ENCODE results near the gene TBX1. TPM values are rescaled to one million over a fixed set of nuclear protein-coding genes. Genes with fewer than 3 reads are reported as not detected.

Gene TBX1
- total RNA-seq, 1 donor from 2014 or later: 5.9 TPM

DNA sequence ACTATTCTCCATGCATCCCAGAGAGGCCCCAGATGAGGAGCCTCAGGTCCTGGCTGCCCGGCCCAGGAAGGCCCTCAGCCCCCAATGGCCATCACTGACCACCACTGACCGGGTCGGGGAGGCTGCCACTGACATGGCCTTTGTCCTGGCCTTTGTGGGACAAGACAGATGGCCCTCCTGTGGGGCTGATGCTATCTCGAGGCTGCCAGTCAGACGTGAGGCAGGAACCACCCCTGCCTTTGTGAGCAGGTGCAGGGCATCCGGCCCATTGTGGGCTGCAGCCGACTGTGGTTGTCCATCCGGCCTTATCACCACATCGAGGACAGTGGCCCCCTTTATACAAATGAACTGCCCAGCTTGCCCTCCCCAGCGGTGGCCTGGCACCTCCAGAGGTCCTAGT lies 31.7 kb upstream of the TBX1 start:
- TF ChIP-seq, protein P1, sequence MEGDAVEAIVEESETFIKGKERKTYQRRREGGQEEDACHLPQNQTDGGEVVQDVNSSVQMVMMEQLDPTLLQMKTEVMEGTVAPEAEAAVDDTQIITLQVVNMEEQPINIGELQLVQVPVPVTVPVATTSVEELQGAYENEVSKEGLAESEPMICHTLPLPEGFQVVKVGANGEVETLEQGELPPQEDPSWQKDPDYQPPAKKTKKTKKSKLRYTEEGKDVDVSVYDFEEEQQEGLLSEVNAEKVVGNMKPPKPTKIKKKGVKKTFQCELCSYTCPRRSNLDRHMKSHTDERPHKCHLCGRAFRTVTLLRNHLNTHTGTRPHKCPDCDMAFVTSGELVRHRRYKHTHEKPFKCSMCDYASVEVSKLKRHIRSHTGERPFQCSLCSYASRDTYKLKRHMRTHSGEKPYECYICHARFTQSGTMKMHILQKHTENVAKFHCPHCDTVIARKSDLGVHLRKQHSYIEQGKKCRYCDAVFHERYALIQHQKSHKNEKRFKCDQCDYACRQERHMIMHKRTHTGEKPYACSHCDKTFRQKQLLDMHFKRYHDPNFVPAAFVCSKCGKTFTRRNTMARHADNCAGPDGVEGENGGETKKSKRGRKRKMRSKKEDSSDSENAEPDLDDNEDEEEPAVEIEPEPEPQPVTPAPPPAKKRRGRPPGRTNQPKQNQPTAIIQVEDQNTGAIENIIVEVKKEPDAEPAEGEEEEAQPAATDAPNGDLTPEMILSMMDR (IDR thresholded peaks at IDR 0.05; ENCODE audit: unreplicated experiment): no peak
- DNase-seq (ENCODE audit: low spot score, unreplicated experiment): no peak
- Mint-ChIP-seq H3K36me3 (ENCODE audit: insufficient read depth) (no peaks in the 10 kb centered on the region), H3K27me3 (peaks cover 51% of the 10 kb centered on the region), H3K27ac (no peak overlapping the region), H3K9me3 (ENCODE audit: low read depth) (no peaks in the 10 kb centered on the region), H3K4me3 (ENCODE audit: low read depth) (no peak overlapping the region), H3K4me1 (ENCODE audit: low read depth) (peaks cover 4% of the 10 kb centered on the region)

DNA sequence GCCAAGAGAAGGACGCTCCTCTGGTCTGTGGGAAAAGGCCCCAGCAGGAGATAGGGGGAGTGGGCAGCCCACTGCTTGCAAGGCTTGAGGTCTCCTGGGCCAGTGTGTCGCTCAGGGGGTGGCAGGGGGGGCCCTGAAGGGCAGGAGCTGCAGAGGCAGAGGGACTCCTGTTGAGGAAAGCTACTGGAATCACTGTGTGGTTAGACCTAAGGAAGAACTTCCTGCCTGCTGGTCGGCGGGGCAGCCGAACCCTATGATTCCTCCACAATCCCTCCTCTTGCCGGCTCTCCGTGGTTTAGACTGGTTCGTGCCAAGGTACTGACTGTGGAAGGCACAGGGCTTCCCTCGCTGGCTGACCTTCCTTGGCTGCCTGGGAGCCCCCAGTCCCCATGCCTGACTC lies 31.1 kb upstream of the TBX1 start:
- TF ChIP-seq, protein P1 (IDR thresholded peaks at IDR 0.05; ENCODE audit: unreplicated experiment): no peak
- no peak for DNase-seq (ENCODE audit: low spot score, unreplicated experiment)
- peaks cover 52% of the 10 kb centered on the region for H3K27me3 Mint-ChIP-seq
- H3K4me1 Mint-ChIP-seq (ENCODE audit: low read depth): peaks cover 4% of the 10 kb centered on the region
- no peaks in the 10 kb centered on the region for H3K36me3 Mint-ChIP-seq (ENCODE audit: insufficient read depth)
- no peak overlapping the region for H3K4me3 Mint-ChIP-seq (ENCODE audit: low read depth)
- H3K9me3 Mint-ChIP-seq (ENCODE audit: low read depth): no peaks in the 10 kb centered on the region
- H3K27ac Mint-ChIP-seq: no peak overlapping the region

DNA sequence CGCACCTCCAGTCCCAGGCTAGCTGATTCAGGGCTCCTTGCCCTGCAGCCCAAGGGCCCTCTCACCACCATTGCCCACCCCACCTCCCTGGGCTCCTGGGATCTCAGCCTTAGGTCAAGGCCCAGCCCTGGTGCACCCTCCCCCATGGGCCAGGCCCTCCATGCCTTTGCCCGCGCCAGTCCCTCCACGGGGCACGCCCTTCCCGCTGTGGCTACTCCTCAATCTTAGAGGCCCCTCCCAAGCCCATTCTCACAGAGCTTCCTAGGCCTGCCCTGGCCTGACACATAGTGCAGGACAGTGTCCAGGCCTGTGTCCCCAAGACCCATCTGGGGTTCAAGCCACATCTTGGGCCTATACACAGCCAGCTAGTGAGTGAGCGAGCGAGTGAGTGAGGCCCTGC lies 30.4 kb upstream of the TBX1 start:
- DNase-seq (ENCODE audit: low spot score, unreplicated experiment): no peak
- Mint-ChIP-seq H3K4me3 (ENCODE audit: low read depth) (no peak overlapping the region), H3K9me3 (ENCODE audit: low read depth) (no peaks in the 10 kb centered on the region), H3K27ac (peak overlapping the region; percentile 33), H3K4me1 (ENCODE audit: low read depth) (peaks cover 4% of the 10 kb centered on the region), H3K36me3 (ENCODE audit: insufficient read depth) (no peaks in the 10 kb centered on the region), H3K27me3 (peaks cover 45% of the 10 kb centered on the region)
- TF ChIP-seq, protein P1 (IDR thresholded peaks at IDR 0.05; ENCODE audit: unreplicated experiment): no peak

DNA sequence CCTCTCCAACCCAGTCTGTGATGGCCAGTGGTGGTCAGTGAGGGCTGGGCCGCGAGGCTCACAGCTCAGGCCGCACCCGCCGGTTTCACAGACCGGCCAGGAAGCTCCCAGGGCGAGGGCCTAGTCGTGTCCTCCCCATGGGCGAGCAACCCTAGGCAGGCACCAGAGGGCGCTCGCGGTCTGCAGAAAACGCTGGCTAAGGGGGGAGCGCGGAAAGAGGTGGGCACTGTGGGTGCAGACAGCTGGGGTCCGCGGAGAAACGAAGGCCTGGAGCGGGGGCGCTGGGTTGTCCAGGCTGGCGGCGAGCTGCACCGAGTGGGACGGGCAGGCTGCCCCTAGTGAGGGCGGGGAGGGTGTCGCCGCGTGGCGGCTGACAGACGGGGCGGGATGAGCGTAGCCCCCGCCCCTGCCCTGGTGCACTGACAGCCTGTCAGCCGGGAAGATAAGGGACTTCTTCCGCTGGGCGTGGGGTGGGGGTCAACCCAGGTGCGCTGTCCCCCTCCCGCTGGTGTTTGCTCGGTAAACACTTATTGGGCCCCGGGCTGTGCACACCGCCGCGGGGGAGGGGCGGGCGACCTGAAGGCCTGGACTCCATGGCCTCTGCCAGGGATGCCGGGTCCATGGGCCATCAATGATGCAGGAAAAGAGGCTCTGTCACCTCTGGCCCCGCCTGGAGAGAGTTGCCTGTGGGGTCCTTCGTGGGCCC lies 29.8 kb upstream of the TBX1 start:
- peak; percentile 93 for DNase-seq (ENCODE audit: low spot score, unreplicated experiment)
- no peaks in the 10 kb centered on the region for H3K36me3 Mint-ChIP-seq (ENCODE audit: insufficient read depth)
- no peak overlapping the region for H3K4me3 Mint-ChIP-seq (ENCODE audit: low read depth)
- H3K27me3 Mint-ChIP-seq: peaks cover 39% of the 10 kb centered on the region
- peak overlapping the region; percentile 49 for H3K27ac Mint-ChIP-seq
- TF ChIP-seq, protein P1 (IDR thresholded peaks at IDR 0.05; ENCODE audit: unreplicated experiment): peak; percentile 95
- H3K4me1 Mint-ChIP-seq (ENCODE audit: low read depth): peaks cover 4% of the 10 kb centered on the region
- H3K9me3 Mint-ChIP-seq (ENCODE audit: low read depth): no peaks in the 10 kb centered on the region

DNA sequence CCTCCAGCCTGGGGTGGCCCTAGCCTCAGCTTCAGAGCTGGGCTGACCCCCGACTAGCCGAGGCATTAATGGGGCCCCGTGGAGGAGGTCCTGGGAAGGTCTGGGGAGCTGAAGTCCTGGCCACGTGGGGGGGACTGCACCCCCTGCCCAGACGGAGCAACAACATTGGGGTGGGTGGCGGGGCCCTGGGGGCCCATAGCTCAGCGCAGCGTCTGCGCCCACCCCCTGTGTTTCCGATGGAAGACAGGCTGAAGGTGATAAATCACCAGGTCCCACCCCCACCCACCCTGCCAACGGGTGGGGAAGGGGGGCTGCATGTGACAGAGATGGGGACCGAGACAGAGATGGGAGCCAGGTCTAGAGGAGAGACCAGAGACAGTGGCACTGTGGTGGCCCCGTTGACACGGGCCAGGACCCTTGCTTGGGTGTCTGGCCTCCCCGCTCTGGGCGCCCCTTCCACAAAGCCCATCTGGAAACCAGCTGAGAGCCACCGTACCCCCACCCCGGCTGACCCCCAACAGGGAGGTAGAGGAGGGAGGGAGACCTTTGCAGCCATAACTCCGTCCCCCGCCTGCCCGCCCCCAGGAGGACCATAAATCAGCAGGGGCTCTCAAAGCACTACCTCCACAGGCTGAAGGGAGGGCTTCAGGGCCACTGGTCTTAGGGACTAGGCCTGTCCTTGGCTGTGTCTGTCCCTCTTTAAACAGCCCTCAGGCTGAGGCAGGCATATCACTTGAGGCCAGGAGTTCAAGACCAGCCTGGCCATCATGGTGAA lies 29.0 kb upstream of the TBX1 start:
- Mint-ChIP-seq H3K36me3 (ENCODE audit: insufficient read depth) (no peaks in the 10 kb centered on the region), H3K9me3 (ENCODE audit: low read depth) (no peaks in the 10 kb centered on the region), H3K27ac (peak overlapping the region; percentile 49), H3K27me3 (peaks cover 34% of the 10 kb centered on the region), H3K4me3 (ENCODE audit: low read depth) (no peak overlapping the region), H3K4me1 (ENCODE audit: low read depth) (peaks cover 7% of the 10 kb centered on the region)
- DNase-seq (ENCODE audit: low spot score, unreplicated experiment): no peak
- TF ChIP-seq, protein P1 (IDR thresholded peaks at IDR 0.05; ENCODE audit: unreplicated experiment): no peak

Measured in progenitor cell of endocrine pancreas (in vitro differentiated cells).